SKM-1 (cell line): ENCODE data around the gene TPCN2.
"Not testable (repeated sequence)": the region's sequence is repeated elsewhere in the genome, so short reads cannot be mapped to it uniquely, and the experiment has no call there.

Experiments used
- DNase-seq: peaks from one replicate; lab custom pipeline; 2025; ENCODE audit not compliant: unreplicated experiment; lab: John Stamatoyannopoulos, UW

The TPCN2 gene

DNA sequence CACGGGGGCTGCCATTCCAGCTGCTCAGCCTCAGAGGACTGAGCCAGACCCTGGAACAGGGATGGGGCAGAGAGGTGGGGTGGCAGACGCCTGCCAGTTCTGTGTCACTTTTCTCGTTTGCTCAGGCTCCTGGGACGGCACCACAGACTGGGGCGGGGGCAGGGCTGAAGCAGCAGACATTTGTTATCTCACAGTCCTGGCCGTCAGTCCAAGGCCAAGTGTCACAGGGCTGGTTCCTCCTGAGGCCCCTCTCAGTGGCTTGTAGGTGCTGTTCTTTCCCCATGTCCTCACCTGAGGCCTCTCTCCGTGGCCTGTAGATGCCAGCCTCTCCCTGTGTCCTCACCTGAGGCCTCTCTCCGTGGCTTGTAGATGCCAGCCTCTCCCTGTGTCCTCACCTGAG is 24.7 kb downstream of the TPCN2 start:
- DNase-seq: no peak

GRCh38 chr11:69074375-69075140 is 25.8 kb downstream of the TPCN2 start:
- no peak for DNase-seq

DNA sequence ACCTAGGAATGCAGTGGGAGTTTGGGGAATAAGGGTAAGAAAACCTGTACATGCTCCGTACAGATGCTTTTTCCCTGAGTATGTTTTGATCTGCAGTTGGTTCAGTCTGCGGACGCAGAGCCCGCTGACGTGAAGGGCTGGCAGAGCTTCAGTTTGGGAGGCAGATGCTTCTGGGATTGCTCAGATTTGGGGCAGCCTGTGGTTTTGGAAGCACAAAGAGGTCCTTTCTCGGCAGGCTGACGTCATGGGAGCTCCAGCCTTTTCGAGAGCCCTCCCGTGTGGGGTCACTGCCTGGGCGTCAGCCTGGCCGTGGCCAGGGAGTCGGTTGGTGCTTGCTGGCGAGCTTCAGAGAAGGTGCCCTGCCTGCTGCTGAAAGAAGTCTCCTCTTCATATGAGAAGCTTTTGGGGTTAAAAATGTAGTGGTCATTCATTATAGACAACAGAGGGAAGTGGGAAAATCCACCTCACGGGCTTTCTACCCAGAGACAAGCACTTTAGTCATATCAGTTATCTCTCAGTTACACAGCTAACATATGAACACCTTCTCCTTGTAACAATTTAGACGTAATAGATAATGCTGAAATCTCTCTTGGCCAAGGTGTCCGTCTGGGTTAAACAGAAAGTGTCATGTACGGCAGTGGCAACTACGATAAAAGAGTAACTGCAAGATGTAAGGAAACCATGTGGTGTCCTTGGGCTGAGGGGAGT is 26.8 kb downstream of the TPCN2 start:
- DNase-seq: no peak

DNA sequence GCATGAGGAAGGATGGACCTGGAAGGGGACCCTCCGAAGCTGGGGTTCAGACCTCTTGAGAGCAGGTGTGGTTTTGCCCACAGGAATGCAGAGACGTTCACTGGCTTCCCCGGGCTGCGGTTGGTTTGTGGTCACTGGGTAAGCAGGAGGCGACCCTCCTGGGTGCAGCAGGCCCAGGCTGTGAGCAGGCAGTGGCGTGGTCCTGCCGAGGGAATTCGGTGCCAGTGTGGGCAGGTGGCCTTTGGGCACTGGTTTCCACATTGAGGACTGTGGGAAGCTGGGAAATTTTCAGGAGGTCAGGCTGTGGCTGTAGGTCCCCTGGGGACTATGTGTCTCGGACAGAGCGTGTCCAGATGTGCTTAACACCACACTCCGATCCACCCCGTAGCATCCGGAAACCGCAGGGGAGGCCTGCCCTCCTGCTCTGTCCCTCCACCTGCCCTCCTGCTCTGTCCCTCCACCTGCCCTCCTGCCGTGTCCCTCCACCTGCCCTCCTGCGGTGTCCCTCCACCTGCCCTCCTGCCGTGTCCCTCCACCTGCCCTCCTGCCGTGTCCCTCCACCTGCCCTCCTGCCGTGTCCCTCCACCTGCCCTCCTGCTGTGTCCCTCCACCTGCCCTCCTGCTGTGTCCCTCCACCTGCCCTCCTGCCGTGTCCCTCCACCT is 27.5 kb downstream of the TPCN2 start:
- no peak for DNase-seq

- DNase-seq: not testable (repeated sequence)
These were observed 28.2 kb downstream of the TPCN2 start for GRCh38 chr11:69076977-69077376.

DNA sequence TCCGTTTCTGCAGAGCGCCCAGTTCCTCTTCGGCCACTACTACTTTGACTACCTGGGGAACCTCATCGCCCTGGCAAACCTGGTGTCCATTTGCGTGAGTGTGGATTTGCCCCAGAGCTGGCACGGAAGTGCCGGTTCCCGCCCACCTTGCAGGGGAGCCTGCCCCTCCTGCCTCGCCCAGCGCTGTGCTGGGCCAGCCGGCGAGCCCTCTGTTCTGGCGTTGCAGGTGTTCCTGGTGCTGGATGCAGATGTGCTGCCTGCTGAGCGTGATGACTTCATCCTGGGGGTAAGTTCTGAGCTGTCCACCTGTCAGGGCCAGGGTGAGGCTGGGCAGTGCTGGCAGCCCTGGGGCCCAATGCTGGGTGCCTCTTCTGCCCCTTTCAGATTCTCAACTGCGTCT is 29.8 kb downstream of the TPCN2 start:
- no peak for DNase-seq

- DNase-seq: no peak
These were observed 30.3 kb downstream of the TPCN2 start for GRCh38 chr11:69078930-69079605.

DNA sequence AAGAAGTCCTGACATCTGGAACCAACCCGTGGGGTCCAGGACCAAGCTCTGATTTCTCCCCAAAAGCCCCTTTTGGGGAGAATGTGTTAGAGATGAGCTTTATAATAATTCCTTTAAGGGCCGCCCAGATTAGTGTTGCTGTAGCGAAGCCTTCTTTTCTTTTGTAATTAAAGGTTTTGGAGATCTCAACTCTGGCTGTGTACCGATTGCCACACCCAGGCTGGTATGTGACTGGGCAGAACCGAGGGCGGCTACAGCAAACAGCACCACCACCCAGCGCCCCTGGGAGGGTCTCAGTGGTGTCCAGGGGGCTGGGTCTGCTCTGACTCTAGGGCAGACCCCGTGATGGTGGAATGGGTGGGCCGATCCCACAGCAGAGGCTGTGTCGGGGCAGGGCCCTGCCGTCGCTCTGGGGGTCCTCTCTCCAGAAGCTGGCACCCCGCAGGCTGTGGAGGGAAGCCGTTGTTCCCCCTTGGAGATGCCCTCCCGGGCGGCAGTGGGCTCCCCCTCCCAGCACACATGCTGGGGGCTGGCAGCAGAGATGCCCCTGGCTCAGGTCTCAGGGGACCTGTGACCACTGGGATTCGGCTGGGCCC is 31.0 kb downstream of the TPCN2 start:
- no peak for DNase-seq

- DNase-seq: no peak
These were observed 31.7 kb downstream of the TPCN2 start for GRCh38 chr11:69080257-69080995.

GRCh38 chr11:69081180-69081579 is 32.4 kb downstream of the TPCN2 start:
- DNase-seq: no peak

GRCh38 chr11:69083531-69084247 is 35.0 kb downstream of the TPCN2 start:
- DNase-seq: no peak

DNA sequence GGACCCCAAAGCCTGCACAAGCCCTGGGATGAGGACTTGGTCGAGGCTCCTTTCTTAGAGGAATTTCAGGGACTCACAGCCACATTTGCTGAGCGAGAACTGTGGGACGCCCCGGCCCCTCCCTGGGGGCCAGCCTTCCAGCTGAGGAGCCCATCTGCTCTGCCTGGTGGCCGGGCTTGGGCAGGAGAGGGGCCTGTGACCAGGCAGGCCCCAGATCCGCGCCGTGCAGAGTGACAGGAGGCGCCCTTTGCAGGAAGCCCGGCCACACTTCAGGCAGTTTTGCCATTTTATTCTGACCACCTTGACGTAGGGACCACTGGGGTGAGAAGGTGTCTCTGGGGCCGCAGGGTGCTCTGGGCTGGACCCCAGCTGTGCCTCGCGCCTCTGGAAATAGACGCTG is 35.6 kb downstream of the TPCN2 start:
- DNase-seq: no peak

- no peak for DNase-seq
These were observed 36.9 kb downstream of the TPCN2 start for GRCh38 chr11:69085490-69086095.

DNA sequence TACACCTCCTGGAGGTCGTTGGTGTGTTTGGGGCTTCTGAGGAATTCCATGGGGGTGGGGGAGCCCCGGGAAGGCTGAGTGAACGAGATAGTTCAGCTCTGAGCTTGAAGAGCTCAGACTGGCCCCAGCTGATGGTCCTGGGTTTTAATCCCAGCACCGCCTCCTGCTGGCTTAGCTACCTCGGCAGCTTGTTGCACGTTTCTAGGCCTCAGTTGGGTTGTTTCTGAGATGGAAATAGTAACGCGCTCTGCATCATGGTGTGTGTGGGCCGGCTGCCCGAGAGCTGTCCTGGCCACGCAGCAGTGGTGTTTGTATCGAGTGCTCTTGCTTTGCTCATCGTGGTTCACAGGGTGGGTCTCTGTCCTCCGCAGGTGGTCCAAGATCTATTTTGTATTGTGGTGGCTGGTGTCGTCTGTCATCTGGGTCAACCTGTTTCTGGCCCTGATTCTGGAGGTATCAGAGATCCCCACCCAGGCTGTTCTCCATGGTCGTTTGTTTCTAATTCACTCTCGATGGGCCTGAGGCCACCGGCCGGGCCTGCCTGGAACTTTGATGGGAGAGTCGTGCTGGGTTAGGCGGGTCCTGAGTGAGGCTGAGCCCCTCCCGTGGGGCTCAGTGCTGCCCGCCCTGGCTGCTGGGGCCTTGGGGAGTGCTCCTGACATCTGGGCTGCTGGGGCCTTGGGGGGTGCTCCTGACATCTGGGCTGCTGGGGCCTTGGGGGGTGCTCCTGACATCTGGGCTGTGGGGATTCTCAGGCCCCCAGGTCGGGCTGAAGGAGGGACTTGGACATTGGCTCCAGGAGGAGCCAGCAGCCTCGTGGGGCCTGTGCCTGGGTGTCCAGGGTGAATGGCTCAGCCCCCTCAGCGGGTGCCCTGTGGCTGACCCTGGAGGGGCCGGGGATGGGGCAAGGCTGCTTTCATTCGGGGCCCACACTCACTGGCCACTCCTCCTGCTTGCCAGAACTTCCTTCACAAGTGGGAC is 37.7 kb downstream of the TPCN2 start:
- no peak for DNase-seq

DNA sequence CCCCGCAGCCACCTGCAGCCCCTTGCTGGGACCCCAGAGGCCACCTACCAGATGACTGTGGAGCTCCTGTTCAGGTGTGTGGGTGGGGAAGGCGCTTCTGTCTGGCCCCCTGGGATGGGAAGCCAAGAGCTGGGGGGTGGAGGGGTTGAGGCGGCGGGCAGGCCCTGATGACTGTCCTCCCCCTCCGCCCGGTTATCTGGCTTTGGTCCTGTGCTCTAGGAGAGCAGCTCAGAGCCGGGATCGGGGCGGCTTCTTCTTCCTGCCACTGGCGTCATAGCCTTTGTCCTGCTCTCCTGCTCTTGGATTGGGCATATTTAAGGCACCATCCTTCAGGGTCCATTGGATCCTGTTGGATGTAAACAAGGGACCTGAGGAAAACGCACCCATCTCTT is 38.4 kb downstream of the TPCN2 start:
- DNase-seq: no peak

GRCh38 chr11:69087811-69088210 is 39.1 kb downstream of the TPCN2 start:
- no peak for DNase-seq

DNA sequence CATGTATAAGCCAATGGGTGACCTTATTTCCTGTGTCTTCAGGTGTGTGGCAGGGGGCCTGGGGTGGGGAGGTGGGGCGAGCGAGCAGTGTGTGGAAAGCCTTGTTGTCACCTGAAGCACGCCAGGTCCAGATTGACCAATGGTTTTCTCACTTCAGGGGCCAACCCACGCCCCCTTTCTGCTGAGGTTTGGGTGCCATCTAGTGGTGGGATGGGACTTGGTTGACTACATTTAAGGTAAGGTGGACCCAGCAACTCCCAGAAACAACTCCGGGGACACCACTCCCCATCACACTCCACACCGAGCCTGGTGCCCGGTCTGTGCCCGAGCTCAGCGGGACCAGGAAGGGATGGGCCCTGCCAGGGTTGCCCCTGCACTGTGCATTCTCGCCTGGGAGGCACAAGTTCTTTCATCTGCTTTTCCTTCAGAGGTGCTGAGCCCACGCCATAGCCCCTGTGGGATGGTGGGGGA is 40.0 kb downstream of the TPCN2 start:
- peak; percentile 45 for DNase-seq

- DNase-seq: no peak
These were observed 40.5 kb downstream of the TPCN2 start for GRCh38 chr11:69089258-69089657.
